HG02798 (cell line): ENCODE data around the gene CDKAL1.
"Not testable (repeated sequence)": the region's sequence is repeated elsewhere in the genome, so short reads cannot be mapped to it uniquely, and the experiment has no call there.

Experiments used
- ATAC-seq: cut with Tn5 transposase; IDR thresholded peaks from one replicate; pipeline ENCODE4 v1.9.1; 2021; ENCODE audit warnings: mild to moderate bottlenecking; ENCODE audit not compliant: unreplicated experiment, poor library complexity

Gene CDKAL1

DNA sequence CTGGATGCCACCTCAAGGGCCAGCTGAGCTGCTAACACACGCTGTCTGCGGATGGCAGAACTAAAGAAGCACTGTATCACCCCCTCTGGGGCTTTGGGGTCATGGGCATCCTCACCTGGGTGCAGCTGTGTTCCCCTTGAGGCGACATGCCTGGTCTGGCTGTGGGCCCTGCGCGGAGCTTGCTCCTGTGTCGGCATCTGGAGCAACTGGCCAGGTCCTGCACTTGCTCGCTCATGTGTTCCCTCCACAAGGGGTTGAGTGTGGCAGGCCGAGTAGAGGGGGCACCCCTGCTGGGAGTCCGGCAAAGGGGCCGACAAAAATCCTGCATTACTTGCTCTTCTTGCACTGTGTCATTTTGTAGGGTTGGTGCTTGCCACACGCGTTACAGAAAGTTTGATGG is 189.0 kb downstream of the CDKAL1 start:
- ATAC-seq = no peak

DNA sequence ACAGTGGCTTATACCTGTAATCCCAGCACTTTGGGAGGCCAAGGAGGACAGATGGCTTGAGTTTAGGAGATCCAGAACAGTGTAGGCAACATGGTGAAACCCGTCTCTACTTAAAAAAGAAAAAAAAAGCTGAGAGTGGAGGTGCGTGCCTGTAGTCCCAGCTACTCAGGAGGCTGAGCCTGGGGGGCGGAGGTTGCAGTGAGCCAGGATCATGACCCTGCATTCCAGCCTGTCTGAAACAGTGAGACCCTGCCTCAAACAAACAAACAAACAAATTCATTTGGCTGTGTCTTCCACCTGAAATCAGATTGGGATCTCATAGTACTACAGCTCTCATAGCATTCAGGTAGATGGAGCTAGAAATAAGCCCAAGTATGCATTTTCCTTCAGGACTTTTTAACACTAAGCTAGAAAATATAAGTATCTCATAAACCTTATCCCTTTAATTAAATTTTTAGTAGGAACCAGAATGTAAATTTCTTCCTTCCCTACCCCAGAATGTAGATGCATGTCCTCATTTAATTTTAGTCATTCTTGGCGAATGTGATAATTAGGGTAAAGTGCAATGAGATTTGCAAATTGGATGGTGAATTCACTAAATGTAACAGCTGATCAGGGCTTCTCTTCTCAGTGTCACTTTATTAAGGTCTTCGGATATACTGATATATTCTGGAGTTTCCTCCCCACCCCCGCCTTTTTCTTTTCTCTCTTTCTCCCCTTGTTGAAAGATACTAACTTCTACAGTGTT is 190.4 kb downstream of the CDKAL1 start:
- no peak for ATAC-seq

DNA sequence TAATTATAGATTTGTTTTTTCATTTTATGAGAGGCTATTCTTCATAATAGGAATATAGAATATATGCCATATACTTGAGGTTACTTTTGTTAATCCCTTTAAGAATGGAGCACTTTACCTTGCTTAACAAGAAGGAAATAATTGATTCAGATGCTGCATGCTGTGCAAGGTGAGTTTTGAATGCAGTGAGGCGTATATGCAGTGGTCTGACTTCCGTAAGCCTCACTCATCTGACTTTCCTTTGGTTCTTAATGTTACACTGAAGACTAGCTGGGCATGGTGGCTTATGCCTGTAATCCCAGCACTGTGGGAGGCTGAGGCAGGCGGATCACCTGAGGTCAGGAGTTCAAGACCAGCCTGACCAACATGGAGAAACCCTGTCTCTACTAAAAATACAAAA is 191.0 kb downstream of the CDKAL1 start:
- not testable (repeated sequence) for ATAC-seq

DNA sequence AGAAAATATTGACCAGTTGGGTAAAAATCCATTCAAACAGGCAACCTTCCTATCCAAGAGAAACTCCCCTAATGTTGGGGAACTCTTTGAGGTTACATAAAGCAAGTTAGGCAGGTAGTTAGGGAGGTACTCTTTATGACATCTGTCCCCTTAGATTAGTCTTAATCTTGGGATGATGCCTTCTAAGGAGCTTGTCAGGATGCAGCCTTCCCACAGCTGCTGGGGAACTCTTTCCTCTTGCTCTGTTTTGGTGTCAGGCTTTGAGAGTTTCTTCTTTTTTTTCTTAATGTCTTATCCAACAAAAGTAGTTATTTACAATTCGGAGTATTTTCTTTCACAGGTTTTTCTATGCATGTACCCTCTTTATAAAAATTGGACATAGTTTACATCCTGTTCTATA is 194.8 kb downstream of the CDKAL1 start:
- no peak for ATAC-seq

DNA sequence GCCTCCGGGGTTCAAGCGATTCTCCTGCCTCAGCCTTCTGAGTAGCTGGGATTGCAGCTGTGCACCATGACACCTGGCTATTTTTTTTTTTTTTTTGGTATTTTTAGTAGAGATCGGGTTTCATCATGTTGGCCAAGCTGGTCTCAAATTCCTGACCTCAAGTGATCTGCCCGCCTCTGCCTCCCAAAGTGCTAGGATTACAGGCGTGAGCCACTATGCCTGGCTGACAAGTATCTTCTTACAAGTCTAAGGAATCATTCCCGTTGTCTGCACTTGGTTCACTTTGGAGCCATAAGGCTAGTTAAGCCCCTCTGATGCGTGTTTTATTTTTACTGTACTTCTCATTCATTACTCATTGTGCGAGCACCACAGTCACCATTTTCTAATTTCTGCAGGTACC is 198.1 kb downstream of the CDKAL1 start:
- ATAC-seq = not testable (repeated sequence)

DNA sequence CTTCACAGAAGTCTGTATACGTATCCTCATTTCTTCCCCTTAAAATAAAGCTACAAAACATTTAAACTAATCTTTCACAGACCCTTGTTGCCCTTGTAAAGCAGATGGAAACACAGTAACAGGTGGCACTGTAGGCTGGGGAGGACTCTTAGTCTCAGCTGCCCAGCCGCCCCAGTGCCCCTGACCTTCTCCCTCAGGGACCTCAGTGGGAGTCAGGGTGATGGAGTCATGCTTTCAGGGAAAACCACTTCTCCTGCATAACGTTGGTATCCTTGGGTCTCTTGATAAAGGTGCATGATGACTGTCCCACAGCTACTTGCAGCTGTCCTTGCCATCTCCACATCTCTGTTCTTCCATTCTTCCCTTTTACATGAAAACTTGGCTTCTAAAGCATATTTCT is 198.6 kb downstream of the CDKAL1 start:
- no peak for ATAC-seq

DNA sequence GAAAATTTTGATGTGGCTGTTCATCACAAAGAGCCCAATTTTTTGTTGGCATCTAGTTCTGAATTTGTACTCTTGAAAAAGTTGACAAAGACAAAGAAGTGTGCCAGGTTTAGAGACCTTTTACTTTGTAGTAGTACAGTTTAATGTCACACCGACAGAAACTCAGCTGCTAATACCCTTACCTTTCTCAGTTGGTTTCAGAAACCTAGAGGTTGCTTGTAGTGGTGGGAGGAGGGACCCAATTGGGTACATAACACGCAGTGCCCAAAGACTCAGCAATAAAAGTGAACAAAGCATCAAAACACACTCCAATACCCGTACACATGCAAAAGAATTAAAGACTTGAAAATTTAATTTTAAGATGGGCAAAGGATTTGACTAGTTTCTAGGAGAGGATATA is 203.7 kb downstream of the CDKAL1 start:
- ATAC-seq = no peak

DNA sequence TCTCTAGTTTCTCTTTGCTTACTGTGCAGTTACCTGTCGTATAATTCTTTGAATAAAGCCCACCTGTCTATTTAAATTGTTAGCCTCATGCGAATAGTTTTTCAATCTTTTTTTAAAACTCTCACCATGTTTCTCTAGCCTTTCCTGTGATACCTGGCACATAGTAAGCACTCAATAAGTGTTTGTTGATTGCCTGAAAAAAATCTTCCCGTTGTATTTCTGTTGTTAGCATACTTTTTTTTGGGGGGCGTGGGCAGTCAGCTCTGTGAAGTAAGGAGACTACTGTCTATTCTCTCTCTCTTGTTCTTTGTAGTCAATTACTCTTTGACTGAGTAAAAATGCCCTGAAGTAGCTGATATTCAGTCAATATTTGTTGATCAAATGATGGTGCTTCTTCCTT is 205.8 kb downstream of the CDKAL1 start:
- no peak for ATAC-seq

DNA sequence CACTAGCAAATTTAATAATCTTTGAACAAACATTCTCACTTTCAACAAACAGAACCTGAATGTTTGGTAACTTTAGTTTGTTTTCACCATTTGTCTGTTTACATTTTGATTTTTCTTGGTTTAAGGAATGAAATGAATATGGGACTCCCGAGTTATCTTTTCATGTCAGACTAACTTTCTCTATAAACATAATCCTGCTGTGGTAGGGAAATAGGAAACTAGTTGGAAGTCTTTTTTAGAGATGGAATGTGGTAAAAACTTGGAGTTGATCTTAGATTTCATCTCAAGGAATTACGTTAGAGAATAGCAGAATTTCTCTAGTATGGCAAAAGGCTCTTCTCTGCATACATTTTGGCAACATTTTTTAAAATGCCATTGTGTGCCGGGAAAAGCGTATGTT is 206.5 kb downstream of the CDKAL1 start:
- ATAC-seq = no peak

DNA sequence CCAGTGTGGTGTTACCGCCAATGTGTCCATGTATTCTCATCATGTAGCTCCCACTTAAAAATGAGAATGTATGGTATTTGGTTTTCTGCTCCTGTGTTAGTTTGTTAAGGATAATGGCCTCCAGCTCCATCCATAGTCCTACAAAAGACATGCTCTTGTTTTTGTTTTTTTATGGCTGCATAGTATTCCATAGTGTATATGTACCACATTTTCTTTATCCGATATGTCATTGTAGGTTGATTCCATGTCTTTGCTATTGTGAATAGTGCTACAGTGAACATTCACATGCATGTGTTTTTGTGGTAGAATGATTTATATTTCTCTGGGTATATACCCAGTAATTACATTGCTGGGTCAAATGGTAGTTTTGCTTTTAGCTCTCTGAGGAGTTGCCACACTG is 207.2 kb downstream of the CDKAL1 start:
- no peak for ATAC-seq

DNA sequence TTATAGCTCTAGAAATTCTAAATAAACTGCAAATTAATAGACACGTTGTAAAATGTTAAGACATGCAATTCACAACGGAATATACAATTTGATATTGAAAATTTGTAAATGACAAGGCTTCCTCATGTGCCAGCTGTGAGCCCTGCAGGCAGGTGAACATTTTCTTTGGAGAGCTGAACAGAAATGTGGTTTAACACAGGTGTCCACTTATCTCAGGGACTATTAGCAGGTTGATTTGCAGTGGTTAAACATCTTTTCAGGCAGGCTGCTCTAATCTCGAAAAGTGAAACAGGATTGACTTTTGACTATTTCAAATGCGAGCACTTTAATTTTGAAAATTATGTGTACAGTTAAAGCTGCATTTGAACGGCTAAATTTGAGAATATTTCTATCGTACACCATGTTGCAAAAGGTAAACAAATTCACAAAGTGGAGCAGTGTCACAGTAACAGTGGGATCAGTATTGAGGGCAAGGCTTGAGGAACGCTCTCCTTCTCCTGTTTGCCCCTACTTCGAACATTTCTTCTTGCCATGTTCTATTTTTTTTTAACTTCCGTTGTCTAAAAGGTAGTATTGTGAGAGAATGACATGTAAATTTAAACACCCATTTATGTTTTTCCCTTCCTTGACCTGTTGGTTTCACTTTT is 210.8 kb downstream of the CDKAL1 start:
- ATAC-seq = no peak

DNA sequence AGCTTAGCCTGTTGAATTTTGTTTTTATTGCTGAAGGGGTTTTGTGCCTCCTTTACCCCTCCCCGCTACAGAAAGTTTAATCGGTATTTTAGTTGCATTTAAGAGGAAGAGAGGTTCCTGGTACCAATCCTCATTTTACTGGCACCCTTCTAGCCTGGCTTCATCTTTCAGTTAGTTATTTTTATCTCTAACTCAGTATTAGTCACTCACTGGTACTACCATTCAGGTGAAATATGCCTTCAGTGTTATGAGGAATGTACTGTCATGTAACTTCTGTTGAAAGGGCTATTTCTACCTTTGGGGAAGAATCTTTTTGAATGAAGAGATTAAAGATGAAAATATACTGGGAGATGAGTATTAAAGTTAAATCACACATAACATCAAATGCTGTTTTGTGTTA is 211.8 kb downstream of the CDKAL1 start:
- no peak for ATAC-seq

DNA sequence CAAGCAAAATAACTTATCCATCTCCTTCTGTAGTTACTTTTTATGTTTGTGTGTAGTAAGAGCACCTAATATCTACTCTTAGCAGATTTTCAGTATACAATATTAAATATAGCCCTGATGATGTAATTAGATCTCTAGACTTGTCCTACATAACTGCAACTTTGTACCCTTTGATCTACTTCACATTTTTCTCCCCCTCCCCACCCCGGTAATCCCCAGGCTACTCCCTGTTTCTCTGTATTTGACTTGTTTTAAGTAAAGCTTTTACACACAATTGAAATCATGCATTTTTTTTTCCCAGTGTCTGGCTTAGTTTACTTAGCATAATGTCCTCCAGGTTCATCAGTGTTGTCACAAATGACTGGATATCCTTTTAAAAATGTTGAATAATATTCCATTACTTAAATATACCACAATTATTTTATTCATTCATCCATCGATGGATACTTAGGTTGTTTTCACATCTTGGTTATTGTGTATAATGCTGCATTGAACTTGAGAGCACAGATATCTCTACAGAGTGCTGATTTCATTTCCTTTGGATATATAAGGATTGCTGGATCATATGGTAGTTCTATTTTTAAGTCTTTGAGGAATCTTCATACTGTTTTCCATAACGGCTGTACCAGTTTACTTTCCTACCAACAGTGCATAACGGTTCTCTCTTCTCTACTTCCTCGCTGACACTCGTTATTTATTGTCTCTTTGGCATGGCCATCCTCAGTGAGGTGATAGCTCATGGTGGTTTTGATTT is 212.7 kb downstream of the CDKAL1 start:
- ATAC-seq = no peak

DNA sequence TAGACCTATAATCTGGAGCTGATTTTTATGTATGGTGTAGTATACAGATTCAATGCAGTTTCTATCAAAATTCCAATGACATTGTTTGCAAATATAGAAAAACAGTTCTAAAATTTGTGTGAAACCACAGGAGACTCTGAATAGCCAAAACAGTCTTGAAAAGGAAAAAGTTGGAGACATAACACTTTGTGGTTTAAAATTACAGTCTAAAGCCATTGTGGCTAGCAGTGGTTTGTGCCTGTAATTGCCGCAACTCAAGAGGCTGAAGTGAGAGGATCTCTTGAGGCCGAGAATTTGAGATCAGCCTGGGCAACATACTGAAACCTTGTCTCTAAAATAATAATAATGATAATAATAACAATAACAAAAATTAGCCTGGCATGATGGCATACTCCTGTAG is 213.7 kb downstream of the CDKAL1 start:
- ATAC-seq = no peak

DNA sequence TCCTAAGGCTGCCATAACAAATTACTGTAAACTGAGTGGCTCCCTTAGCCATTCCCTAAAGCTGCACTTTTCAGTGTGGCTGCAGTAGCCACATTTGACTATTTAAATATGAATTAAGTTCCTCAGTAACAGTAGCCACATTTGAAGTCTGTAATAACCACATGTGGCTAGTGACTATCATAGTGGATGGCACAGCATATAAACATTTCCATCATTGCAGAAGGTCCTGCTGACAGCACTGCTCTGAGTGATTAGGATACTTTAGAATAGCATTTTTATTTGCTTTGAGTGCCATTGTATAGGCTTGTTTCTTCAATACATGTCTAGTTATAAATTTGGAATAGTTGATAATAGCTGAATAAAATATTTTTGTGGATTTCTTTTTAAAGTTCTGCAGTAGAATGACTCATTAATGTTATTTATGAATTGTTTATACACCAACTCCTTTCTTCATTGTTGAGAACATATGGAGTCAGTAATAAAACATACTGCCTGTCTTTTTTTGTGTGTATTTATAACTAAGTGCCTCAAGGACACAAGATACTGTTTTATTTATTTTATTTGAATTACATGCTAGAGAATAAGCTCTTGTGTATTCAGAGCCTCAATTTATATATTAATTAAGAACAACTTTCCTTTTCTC is 217.2 kb downstream of the CDKAL1 start:
- no peak for ATAC-seq

DNA sequence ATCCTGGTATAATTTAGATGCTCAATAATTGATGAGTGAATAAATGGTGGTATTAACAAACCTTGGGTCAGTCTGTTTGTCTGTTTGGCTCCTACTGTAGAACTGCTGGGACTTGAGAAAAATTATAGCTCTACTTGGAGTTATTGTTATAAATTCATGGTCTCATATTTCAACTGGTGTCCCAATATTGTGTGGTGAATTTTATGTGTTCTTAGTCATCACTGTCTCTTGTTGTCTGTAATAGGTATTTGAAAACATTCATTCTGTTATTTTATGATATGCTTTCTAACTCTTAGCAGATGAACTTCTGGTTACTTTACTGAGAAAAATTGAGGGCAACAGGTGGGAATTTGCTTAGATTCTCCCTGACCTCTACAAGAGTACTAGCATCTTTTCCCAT is 221.4 kb downstream of the CDKAL1 start:
- ATAC-seq = no peak

DNA sequence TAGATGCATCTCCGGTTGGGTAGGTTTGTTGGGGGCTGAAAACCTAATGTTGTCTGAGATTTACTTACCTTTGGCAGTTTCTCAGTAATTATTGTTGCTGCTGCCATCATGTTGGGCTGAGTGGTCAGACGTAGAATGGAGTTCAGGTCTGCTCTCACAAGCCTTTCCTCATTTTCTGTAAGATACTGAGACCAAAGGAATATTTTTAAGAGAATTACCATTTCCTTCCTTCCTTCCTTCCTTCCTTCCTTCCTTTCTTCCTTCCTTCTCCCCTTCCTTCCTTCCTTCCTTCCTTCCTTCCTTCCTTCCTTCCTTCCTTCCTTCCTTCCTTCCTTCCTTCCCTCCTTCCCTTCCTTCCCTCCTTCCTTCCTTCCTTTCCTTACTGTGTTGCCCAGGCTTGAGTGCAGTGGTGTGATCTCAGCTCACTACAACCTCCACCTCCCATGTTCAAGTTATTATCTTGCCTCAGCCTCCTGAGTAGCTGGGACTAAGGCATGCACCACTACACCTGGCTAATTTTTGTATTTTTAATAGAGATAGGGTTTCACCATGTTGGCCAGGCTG is 222.4 kb downstream of the CDKAL1 start:
- ATAC-seq = not testable (repeated sequence)

DNA sequence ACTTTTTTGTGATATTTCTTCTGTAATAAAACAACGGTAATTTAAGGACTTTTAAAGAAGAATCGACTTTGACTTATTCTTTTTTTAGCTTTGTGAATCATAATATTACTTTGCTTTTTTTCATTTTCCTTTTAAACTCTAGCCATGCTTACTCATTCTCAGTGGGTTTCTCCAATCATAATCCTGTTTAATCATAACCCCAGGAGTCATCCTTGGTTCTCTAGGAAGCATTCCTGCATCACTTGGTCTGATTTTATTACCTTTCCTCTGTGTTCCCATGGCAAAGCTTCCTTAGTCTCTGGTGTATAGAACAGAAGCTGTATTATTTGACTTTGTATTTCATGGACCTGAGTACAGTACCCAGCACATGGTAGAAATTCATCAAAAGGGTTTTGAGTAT is 223.5 kb downstream of the CDKAL1 start:
- ATAC-seq = no peak

DNA sequence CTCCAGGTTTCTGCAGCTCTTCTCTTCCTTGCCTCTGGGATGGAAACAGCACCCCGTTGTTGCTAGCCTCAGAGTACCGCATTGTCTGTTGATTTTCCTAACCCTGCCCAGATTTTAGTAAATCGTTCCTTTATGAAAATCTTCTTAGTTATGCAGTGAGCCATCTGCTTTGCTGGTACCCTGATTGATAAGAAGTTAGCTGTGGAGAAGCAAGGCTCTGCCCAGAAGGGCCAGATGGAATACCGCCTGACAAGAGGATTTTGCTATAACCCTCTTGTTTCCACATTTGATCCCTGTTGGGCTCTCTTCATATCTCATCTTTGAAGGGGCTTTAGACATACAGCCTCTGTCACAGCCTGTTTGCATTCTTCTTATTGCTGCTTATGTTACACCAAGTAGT is 229.0 kb downstream of the CDKAL1 start:
- no peak for ATAC-seq

DNA sequence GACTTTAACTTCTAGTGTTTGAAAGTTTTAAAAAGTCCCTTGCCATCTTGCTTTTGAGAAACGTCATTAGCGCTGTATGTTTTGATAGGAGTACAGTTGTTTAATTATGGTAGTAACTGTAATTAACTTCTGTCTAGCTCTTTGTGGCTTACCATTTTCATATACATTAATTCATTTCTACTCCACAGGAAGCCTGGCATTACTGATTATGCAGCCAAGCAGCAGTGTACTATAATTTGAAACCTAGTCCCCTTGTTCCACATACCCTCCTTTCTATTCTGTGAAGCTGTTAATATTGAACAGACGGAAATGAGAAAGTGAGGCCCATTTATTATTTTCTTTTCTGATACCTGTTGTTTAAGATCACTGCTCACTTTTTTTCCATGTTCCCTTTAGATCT is 235.4 kb downstream of the CDKAL1 start:
- no peak for ATAC-seq

DNA sequence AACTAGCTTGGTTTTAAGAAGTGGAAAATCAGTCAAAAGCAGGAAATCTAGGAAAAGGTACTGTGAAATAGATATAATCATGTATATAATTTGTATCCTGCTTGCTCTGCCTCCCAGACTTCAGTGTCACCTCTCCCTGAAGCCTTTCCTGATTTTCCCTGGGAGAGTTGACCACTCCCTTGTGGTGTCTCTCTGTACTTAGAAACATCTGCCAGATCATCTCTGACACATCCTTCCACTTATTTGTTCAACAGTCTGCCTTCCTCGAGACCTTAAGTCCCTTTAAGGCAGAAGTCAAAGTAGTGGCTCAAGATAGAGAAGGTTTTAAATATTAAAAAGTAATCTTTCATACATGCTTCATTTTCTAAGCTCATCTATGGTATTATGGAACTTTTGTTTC is 236.5 kb downstream of the CDKAL1 start:
- ATAC-seq = no peak
